ENCODE measurements around the gene SSH2.

- TF ChIP-seq CTCF (conservative IDR thresholded peaks at IDR 0.05): no peak
- TF ChIP-seq EZH2 (IDR thresholded peaks at IDR 0.05; ENCODE audit: low read depth): no peak
Measured at GRCh38 chr17:29914819-29915537, 15.1 kb downstream of the SSH2 start.
